SU-DHL-6 (cell line): ENCODE measurements around the gene LATS2.

Experiments used
- H2AFZ ChIP-seq: fragments of 200-600 bp; sonication (generic); 2 replicates; pipeline ENCODE4 v1.6.1; 2014; ENCODE audit warnings: low read depth, mild to moderate bottlenecking, moderate library complexity, mixed read lengths, antibody characterized with exemption, low read length; ENCODE audit not compliant: severe bottlenecking
- H3F3A ChIP-seq: fragments of 200-600 bp; shearing (Covaris generic); 2 replicates; pipeline ENCODE4 v1.6.0; 2016; ENCODE audit warnings: antibody characterized with exemption, mild to moderate bottlenecking; ENCODE audit not compliant: insufficient read depth
- H3K27ac ChIP-seq: fragments of 200-600 bp; sonication (generic); 2 replicates; pipeline ENCODE4 v1.5.1; 2016; ENCODE audit warnings: low read depth, mild to moderate bottlenecking, low read length, moderate library complexity, mixed read lengths
- H3K27me3 ChIP-seq: fragments of 200-600 bp; sonication (generic), shearing (Covaris generic); 2 replicates; pipeline ENCODE4 v1.6.0; 2014; ENCODE audit warnings: mild to moderate bottlenecking, low read length
- H3K36me3 ChIP-seq: fragments of 200-600 bp; sonication (generic); 2 replicates; pipeline ENCODE4 v1.6.1; 2014; ENCODE audit warnings: mild to moderate bottlenecking, low read length, mixed read lengths
- H3K4me2 ChIP-seq: fragments of 300-600, 200-600 bp; shearing (Covaris generic), sonication (generic); 2 replicates; pipeline ENCODE4 v1.6.0; 2014; ENCODE audit warnings: low read length, low read depth, mild to moderate bottlenecking; ENCODE audit not compliant: poor library complexity, severe bottlenecking
- H3K4me3 ChIP-seq: fragments of 200-600 bp; sonication (generic); 2 replicates; pipeline ENCODE4 v1.5.1; 2014; ENCODE audit warnings: antibody characterized with exemption, low read length, mild to moderate bottlenecking, mixed read lengths; ENCODE audit not compliant: insufficient read depth, poor library complexity, severe bottlenecking
- H3K79me2 ChIP-seq: fragments of 200-600 bp; sonication (generic); 2 replicates; pipeline ENCODE4 v1.6.1; 2014; ENCODE audit warnings: mild to moderate bottlenecking, low read length, moderate library complexity; ENCODE audit not compliant: insufficient read depth
- H3K9ac ChIP-seq: fragments of 200-600 bp; sonication (generic); 2 replicates; pipeline ENCODE4 v1.7.0; 2014; ENCODE audit warnings: mild to moderate bottlenecking, low read length
- H3K9me2 ChIP-seq: fragments of 200-600 bp; sonication (generic); replicated peaks from 2 replicates; pipeline ENCODE4 v1.6.1; 2014; ENCODE audit warnings: low read length; ENCODE audit not compliant: insufficient read depth
- H3K9me3 ChIP-seq: fragments of 200-600 bp; sonication (generic); 2 replicates; pipeline ENCODE4 v1.6.1; 2014; ENCODE audit warnings: low read length, mixed read lengths; ENCODE audit not compliant: insufficient read depth
- H4K20me1 ChIP-seq: fragments of 200-600 bp; sonication (generic); 2 replicates; pipeline ENCODE4 v1.6.1; 2014; ENCODE audit warnings: low read depth, mild to moderate bottlenecking, antibody characterized with exemption, low read length, moderate library complexity, mixed read lengths
- CTCF ChIP-seq: fragments of 200-600 bp; sonication (generic); IDR thresholded peaks from one replicate; pipeline ENCODE4 v1.5.1; 2017; ENCODE audit warnings: antibody characterized with exemption, mild to moderate bottlenecking, low read length, moderate library complexity; ENCODE audit not compliant: insufficient read depth, poor library complexity, severe bottlenecking
- EZH2phosphoT487 ChIP-seq: fragments of 200-600 bp; sonication (generic), shearing (Covaris generic); conservative IDR thresholded peaks from 2 replicates; pipeline ENCODE4 v1.6.1; 2018; ENCODE audit warnings: mild to moderate bottlenecking, antibody characterized with exemption, low read length, moderate library complexity, mixed read lengths

Gene LATS2

GRCh38 chr13:21006141-21007005, 55.0 kb downstream of the LATS2 start:
- no peak overlapping the region for H3K9ac ChIP-seq
- H3K79me2 ChIP-seq, result no peaks in the 10 kb centered on the region
- no peaks in the 10 kb centered on the region for H4K20me1 ChIP-seq
- no peaks in the 10 kb centered on the region for H3F3A ChIP-seq
- no peak overlapping the region for H3K27ac ChIP-seq
- no peak overlapping the region for H2AFZ ChIP-seq
- no peaks in the 10 kb centered on the region for H3K27me3 ChIP-seq
- TF ChIP-seq CTCF (no peak), EZH2phosphoT487 (no peak)
- H3K4me2 ChIP-seq, result no peak overlapping the region
- no peak overlapping the region for H3K4me3 ChIP-seq
- H3K9me2 ChIP-seq, result no peaks in the 10 kb centered on the region
- no peaks in the 10 kb centered on the region for H3K9me3 ChIP-seq
- H3K36me3 ChIP-seq, result no peaks in the 10 kb centered on the region

GRCh38 chr13:21005193-21005592, 56.2 kb downstream of the LATS2 start:
- Histone ChIP-seq H3K4me2 (no peak overlapping the region), H4K20me1 (no peaks in the 10 kb centered on the region), H3K9me3 (no peaks in the 10 kb centered on the region), H3K27ac (no peak overlapping the region), H3K36me3 (no peaks in the 10 kb centered on the region), H3K9ac (no peak overlapping the region), H3K4me3 (no peak overlapping the region), H2AFZ (no peak overlapping the region), H3K9me2 (no peaks in the 10 kb centered on the region), H3K79me2 (no peaks in the 10 kb centered on the region), H3F3A (no peaks in the 10 kb centered on the region), H3K27me3 (no peaks in the 10 kb centered on the region)
- TF ChIP-seq EZH2phosphoT487 (no peak), CTCF (no peak)

DNA sequence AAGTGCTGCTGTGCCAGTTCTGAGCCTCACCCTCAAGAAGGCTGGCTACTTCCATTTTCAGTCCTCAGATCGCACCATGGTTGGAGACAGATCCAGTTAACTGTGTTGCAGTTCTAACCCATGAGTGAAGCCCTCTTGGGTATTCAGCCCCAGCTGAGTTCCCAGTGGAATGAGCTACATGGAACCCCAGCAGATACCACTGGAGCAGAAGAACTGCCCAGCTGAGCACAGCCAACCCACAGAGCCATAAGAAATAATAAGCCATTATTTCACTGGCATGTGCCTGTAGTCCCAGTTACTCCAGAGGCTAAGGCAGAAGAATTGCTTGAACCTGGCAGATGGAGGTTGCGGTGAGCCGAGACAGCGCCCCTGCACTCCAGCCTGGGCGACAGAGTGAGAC, 59.9 kb downstream of the LATS2 start:
- Histone ChIP-seq H3K4me2 (no peak overlapping the region), H3K27me3 (no peaks in the 10 kb centered on the region), H2AFZ (no peak overlapping the region), H3K9ac (no peak overlapping the region), H3K36me3 (no peaks in the 10 kb centered on the region), H3K27ac (no peak overlapping the region), H3K79me2 (no peaks in the 10 kb centered on the region), H3K9me3 (no peaks in the 10 kb centered on the region), H3K4me3 (no peak overlapping the region), H3F3A (no peaks in the 10 kb centered on the region), H4K20me1 (no peaks in the 10 kb centered on the region), H3K9me2 (no peaks in the 10 kb centered on the region)
- TF ChIP-seq CTCF (no peak), EZH2phosphoT487 (no peak)
